Tibial nerve (tissue), 4 donors: ENCODE measurements around the gene EPAS1. TPM values are rescaled to one million over a fixed set of nuclear protein-coding genes. Genes with fewer than 3 reads are reported as not detected.

Experiments
- DNase-seq, 2 donors: peaks; one replicate each; pipeline ENCODE4 v3.0.0-alpha.2; 2019; ENCODE audit warnings: low spot score in 2 of 2
- H3K27ac ChIP-seq, 4 donors: fragments of 200-600 bp; sonication (generic) in 3 of 4; one replicate each; pipeline ENCODE4 v1.5.1; 2017 to 2019; ENCODE audit warnings: mild to moderate bottlenecking in 1 of 4
- H3K27me3 ChIP-seq, 2 donors: fragments of 200-600 bp; sonication (generic) in 1 of 2; one replicate each; pipeline versions ENCODE4 v1.5.1 to v1.6.0; 2017 to 2019
- H3K36me3 ChIP-seq, 3 donors: fragments of 200-600 bp; sonication (generic); one replicate each; pipeline ENCODE4 v1.5.1; 2018 to 2019
- H3K4me1 ChIP-seq, 4 donors: fragments of 200-600 bp; sonication (generic) in 3 of 4; one replicate each; pipeline ENCODE4 v1.5.1; 2017 to 2019
- H3K4me3 ChIP-seq, 4 donors: fragments of 200-600 bp; sonication (generic) in 3 of 4; one replicate each; pipeline ENCODE4 v1.5.1; 2017 to 2019; ENCODE audit warnings: mild to moderate bottlenecking in 1 of 4, moderate library complexity in 1 of 4
- H3K9me3 ChIP-seq, 4 donors: fragments of 200-600 bp; sonication (generic) in 3 of 4; one replicate each; pipeline ENCODE4 v1.5.1; 2017 to 2019
- EP300 ChIP-seq, 2 donors: sonication (generic); formaldehyde crosslinking; IDR thresholded peaks; one replicate each; pipeline ENCODE4 v1.6.1; 2017; ENCODE audit warnings: antibody characterized with exemption in 2 of 2, mild to moderate bottlenecking in 1 of 2
- POLR2A ChIP-seq, 2 donors: fragments of 450-650 bp; IDR thresholded peaks; one replicate each; pipeline ENCODE4 v1.6.1; 2017; ENCODE audit warnings: antibody characterized with exemption in 2 of 2, mild to moderate bottlenecking in 2 of 2, moderate library complexity in 2 of 2
- WGBS, 2 donors: methylation state at CpG; one replicate each; pipeline ENCODE4 v1.1.5; 2018; 5-methylcytosine and 5-hydroxymethylcytosine counted together
- total RNA-seq, 4 donors: library from RNA; depleted of rRNA; stranded (reverse); fragments of >200 nt; gene quantifications; one replicate each; pipeline ENCODE4 v1.1.0, GENCODE V29; 2016
- TF ChIP-seq, protein P1 (sequence below), 5 experiments: fragments of 200-600 bp in 3 of 5; fragments of 450-650 bp in 2 of 5; sonication (generic) in 3 of 5; IDR thresholded peaks; one replicate each; pipeline ENCODE4 v1.5.1; 2016 to 2019; ENCODE audit warnings: antibody characterized with exemption in 5 of 5, mild to moderate bottlenecking in 3 of 5, moderate library complexity in 2 of 5

EPAS1 gene
- total RNA-seq, 4 donors from 2014 or later, result 110 to 451 (median 231) TPM

DNA sequence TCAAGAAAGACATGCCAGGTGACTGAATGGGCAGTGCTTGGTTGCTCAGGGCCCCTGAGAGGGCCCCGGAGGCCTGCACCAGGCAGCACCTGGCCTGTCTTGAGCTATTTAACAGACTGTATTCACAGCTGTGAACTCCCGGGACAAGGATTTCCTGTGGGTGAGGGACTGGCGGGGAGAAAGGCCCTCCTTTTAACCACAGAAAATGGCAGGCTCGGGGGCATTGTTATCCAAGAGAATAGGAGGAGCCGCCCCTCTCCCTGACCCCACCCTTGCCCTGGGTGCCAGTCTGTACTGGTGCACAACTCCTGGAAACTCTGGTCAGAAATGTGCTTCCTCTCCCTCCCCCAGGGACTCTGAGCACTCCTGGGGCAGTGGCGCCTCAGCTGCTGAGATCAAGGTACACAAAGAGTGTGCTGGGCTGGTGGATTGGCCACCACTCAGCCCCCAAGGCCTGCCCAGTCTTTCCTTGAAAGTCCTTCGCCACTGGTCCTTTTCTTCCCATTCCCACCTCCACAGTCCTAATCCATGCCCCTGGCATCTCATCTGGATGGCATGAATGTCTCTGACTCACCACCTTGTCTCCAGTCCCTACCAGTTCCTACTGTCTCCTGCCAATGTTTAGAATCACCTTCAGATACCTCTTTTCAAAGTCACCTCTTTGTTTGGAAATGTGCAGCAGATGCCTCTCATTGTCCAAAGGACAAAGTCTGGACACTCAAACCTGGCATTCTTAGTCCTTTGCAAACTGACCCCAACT is 19.6 kb upstream of the EPAS1 start:
- TF ChIP-seq EP300 (IDR thresholded peaks at IDR 0.05) (no peak), POLR2A (IDR thresholded peaks at IDR 0.05) (no peak)
- TF ChIP-seq, protein P1, sequence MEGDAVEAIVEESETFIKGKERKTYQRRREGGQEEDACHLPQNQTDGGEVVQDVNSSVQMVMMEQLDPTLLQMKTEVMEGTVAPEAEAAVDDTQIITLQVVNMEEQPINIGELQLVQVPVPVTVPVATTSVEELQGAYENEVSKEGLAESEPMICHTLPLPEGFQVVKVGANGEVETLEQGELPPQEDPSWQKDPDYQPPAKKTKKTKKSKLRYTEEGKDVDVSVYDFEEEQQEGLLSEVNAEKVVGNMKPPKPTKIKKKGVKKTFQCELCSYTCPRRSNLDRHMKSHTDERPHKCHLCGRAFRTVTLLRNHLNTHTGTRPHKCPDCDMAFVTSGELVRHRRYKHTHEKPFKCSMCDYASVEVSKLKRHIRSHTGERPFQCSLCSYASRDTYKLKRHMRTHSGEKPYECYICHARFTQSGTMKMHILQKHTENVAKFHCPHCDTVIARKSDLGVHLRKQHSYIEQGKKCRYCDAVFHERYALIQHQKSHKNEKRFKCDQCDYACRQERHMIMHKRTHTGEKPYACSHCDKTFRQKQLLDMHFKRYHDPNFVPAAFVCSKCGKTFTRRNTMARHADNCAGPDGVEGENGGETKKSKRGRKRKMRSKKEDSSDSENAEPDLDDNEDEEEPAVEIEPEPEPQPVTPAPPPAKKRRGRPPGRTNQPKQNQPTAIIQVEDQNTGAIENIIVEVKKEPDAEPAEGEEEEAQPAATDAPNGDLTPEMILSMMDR (IDR thresholded peaks at IDR 0.05), result no peak
- Histone ChIP-seq H3K9me3 (no peaks in the 10 kb centered on the region), H3K36me3 (no peaks in the 10 kb centered on the region), H3K27me3 (no peaks in the 10 kb centered on the region), H3K4me1 (peaks cover 0 to 18% (median 6%) of the 10 kb centered on the region in 4 donors), H3K27ac (no peak overlapping the region), H3K4me3 (no peak overlapping the region)
- 78 to 87% methylated on average over 7 of the region's 7 CpGs for WGBS, 2 donors
- DNase-seq, result no peak

DNA sequence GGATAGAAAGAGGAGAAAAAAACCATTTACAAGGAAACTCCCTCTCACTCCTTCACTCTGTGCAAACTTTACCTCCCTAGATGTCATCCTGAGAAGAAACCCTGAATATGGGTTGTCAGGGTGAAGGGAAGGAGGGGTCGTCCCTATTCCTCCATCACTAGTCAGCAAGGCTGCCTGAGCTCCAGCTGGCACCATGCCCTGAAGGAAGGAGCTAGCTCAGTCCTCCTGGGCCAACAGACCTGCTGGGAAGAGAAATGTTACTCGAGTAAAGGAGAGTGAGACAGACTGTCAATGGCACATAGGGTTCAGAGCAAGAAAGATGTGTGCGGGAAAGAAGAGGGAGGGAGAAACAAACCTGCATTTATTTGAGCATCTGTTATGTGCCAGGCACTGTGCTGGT is 18.3 kb upstream of the EPAS1 start:
- no peaks in the 10 kb centered on the region for H3K9me3 ChIP-seq
- no peak overlapping the region for H3K27ac ChIP-seq
- WGBS, 2 donors, result 62 to 67% methylated on average over 3 of the region's 3 CpGs
- TF ChIP-seq POLR2A (IDR thresholded peaks at IDR 0.05) (no peak), EP300 (IDR thresholded peaks at IDR 0.05) (no peak)
- TF ChIP-seq, protein P1 (IDR thresholded peaks at IDR 0.05), result no peak
- no peak for DNase-seq
- no peaks in the 10 kb centered on the region for H3K36me3 ChIP-seq
- no peak overlapping the region for H3K4me3 ChIP-seq
- peaks cover 0 to 18% (median 6%) of the 10 kb centered on the region in 4 donors for H3K4me1 ChIP-seq
- no peaks in the 10 kb centered on the region for H3K27me3 ChIP-seq

DNA sequence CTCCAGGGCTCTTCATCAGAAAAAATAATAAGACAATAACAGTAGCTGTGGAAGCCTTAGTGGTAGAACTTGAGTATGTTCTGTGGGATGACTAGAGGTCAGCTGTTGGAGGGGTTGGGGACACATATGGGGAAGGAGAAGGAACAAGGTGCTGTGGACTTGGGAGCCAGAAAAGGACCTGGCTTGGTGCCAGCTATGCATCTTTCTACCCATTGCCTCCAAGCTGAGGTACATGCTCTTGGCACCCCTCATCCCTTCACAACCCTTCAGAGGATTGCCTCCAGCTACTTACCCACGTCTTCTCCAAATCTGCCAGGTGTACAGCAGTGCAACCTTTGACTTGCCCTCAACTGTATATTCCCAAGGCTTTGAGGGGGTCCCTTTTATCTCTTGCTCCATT is 15.3 kb upstream of the EPAS1 start:
- DNase-seq, result no peak
- TF ChIP-seq POLR2A (IDR thresholded peaks at IDR 0.05), result no peak
- TF ChIP-seq, protein P1 (IDR thresholded peaks at IDR 0.05), result no peak
- no peak for TF ChIP-seq EP300 (IDR thresholded peaks at IDR 0.05)
- 94 to 96% methylated on average over 1 of the region's 1 CpG for WGBS, 2 donors
- Histone ChIP-seq H3K9me3 (no peaks in the 10 kb centered on the region), H3K4me3 (no peak overlapping the region), H3K4me1 (no peaks in the 10 kb centered on the region), H3K27ac (no peak overlapping the region), H3K36me3 (no peaks in the 10 kb centered on the region), H3K27me3 (no peaks in the 10 kb centered on the region)

GRCh38 chr2:46283693-46284092 is 13.5 kb upstream of the EPAS1 start:
- Histone ChIP-seq H3K9me3 (no peaks in the 10 kb centered on the region), H3K27ac (no peak overlapping the region), H3K36me3 (no peaks in the 10 kb centered on the region), H3K4me1 (no peaks in the 10 kb centered on the region), H3K27me3 (no peaks in the 10 kb centered on the region), H3K4me3 (no peak overlapping the region)
- DNase-seq, result no peak
- 86 to 94% methylated on average over 3 of the region's 3 CpGs for WGBS, 2 donors
- TF ChIP-seq POLR2A (IDR thresholded peaks at IDR 0.05) (no peak), EP300 (IDR thresholded peaks at IDR 0.05) (no peak)
- TF ChIP-seq, protein P1 (IDR thresholded peaks at IDR 0.05), result no peak

DNA sequence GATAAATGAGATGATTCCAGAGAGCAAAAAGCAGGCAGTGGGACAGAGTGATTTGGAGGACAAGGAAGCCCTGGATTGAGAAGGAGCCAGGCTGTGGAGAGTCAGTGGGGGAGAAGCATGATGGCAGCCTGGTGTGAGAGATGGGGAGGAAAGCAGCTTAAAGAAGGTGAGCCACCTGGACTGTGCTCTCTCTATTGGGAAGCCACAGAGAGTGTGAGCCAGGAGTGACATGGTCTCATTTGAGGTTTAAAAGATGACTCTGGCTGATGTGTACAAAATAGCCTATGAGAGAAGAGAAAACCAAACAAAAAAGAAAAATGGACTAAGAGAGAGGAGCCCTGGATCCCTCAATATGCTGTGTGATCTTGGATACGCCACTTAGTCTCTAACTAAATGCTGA is 12.9 kb upstream of the EPAS1 start:
- no peak overlapping the region for H3K27ac ChIP-seq
- no peak overlapping the region for H3K4me3 ChIP-seq
- H3K36me3 ChIP-seq, result no peaks in the 10 kb centered on the region
- WGBS, 2 donors, result 85 to 98% methylated on average over 1 of the region's 1 CpG
- no peak for DNase-seq
- TF ChIP-seq POLR2A (IDR thresholded peaks at IDR 0.05) (no peak), EP300 (IDR thresholded peaks at IDR 0.05) (no peak)
- TF ChIP-seq, protein P1 (IDR thresholded peaks at IDR 0.05), result no peak
- no peaks in the 10 kb centered on the region for H3K9me3 ChIP-seq
- no peaks in the 10 kb centered on the region for H3K27me3 ChIP-seq
- H3K4me1 ChIP-seq, result no peaks in the 10 kb centered on the region
